Uterus (tissue), 2 donors: Measurements from ENCODE around the gene FYN.
A peak's percentile ranks its signal among the peaks of the same experiment; 100 is the strongest.

Experiments used
- CTCF ChIP-seq, 4 experiments: fragments of 200-600 bp in 2 of 4; fragments of 450-650 bp in 2 of 4; sonication (generic) in 2 of 4; IDR thresholded peaks; one replicate each; pipeline ENCODE4 v1.5.1; 2016 to 2019; ENCODE audit warnings: antibody characterized with exemption in 4 of 4, mild to moderate bottlenecking in 2 of 4, moderate library complexity in 1 of 4
- POLR2A ChIP-seq, 2 donors: fragments of 450-650 bp; IDR thresholded peaks; one replicate each; pipeline ENCODE4 v1.6.1; 2016; ENCODE audit warnings: antibody characterized with exemption in 2 of 2, mild to moderate bottlenecking in 1 of 2, moderate library complexity in 1 of 2

GRCh38 chr6:111721753-111722154 is 151.5 kb downstream of the FYN start:
- TF ChIP-seq CTCF (IDR thresholded peaks at IDR 0.05): peak in 2 of 4 experiments; percentile 24 to 39
- TF ChIP-seq POLR2A (IDR thresholded peaks at IDR 0.05): no peak
